ENCODE data around the gene MAEA.
A peak's percentile ranks its signal among the peaks of the same experiment; 100 is the strongest.

The MAEA gene

GRCh38 chr4:1246901-1247863 lies 42.5 kb upstream of the MAEA start:
- peak in 1 of 2 donors; percentile 32 for DNase-seq (ENCODE audit: low read depth in 2 of 2)
- peak overlapping the region; percentile 76 to 77 for H3K4me3 ChIP-seq (replicated peaks in 1 of 2; ENCODE audit: low read depth in 2 of 2, low read length in 2 of 2)
- no peak for TF ChIP-seq CTCF (IDR thresholded peaks at IDR 0.05; ENCODE audit: low read depth, low read length)

GRCh38 chr4:1247864-1248244 lies 41.8 kb upstream of the MAEA start:
- no peak for DNase-seq (ENCODE audit: low read depth in 2 of 2)
- peak overlapping the region; percentile 76 to 77 for H3K4me3 ChIP-seq (replicated peaks in 1 of 2; ENCODE audit: low read depth in 2 of 2, low read length in 2 of 2)
- no peak for TF ChIP-seq CTCF (IDR thresholded peaks at IDR 0.05; ENCODE audit: low read depth, low read length)

GRCh38 chr4:1248245-1249147 lies 41.2 kb upstream of the MAEA start, which contains the start of gene CTBP1:
Gene CTBP1 (minus strand): TSS chr4:1249130. CDS start chr4:1241331, 7,799 bp downstream.
- TF ChIP-seq CTCF (IDR thresholded peaks at IDR 0.05; ENCODE audit: low read depth, low read length): no peak
- H3K4me3 ChIP-seq (replicated peaks in 1 of 2; ENCODE audit: low read depth in 2 of 2, low read length in 2 of 2): peak within 1 kb of the TSS; percentile 76 to 77
- DNase-seq (ENCODE audit: low read depth in 2 of 2): peak; percentile 83 to 89

- H3K4me3 ChIP-seq (replicated peaks in 1 of 2; ENCODE audit: low read depth in 2 of 2, low read length in 2 of 2): peak overlapping the region; percentile 56 to 57
- DNase-seq (ENCODE audit: low read depth in 2 of 2): peak; percentile 86 to 94
- no peak for TF ChIP-seq CTCF (IDR thresholded peaks at IDR 0.05; ENCODE audit: low read depth, low read length)
Observed at GRCh38 chr4:1249148-1249730, 40.5 kb upstream of the MAEA start.

GRCh38 chr4:1249731-1250526 lies 39.8 kb upstream of the MAEA start:
- peak; percentile 39 to 63 for DNase-seq (ENCODE audit: low read depth in 2 of 2)
- peak overlapping the region; percentile 56 to 57 for H3K4me3 ChIP-seq (replicated peaks in 1 of 2; ENCODE audit: low read depth in 2 of 2, low read length in 2 of 2)
- no peak for TF ChIP-seq CTCF (IDR thresholded peaks at IDR 0.05; ENCODE audit: low read depth, low read length)

- DNase-seq (ENCODE audit: low read depth in 2 of 2): no peak
- no peak for TF ChIP-seq CTCF (IDR thresholded peaks at IDR 0.05; ENCODE audit: low read depth, low read length)
- no peak overlapping the region for H3K4me3 ChIP-seq (replicated peaks in 1 of 2; ENCODE audit: low read depth in 2 of 2, low read length in 2 of 2)
Observed at GRCh38 chr4:1250527-1250812, 39.2 kb upstream of the MAEA start.

Data from cardiac fibroblast (primary cell).